Subcutaneous adipose tissue (tissue), 4 donors: ENCODE results near the gene REV1. TPM values are rescaled to one million over a fixed set of nuclear protein-coding genes. Genes with fewer than 3 reads are reported as not detected.

Experiments used
- CTCF ChIP-seq: fragments of 450-650 bp; IDR thresholded peaks from one replicate; pipeline ENCODE4 v1.5.1; 2016; ENCODE audit warnings: low read depth, mild to moderate bottlenecking, control low read depth, antibody characterized with exemption, moderate library complexity
- total RNA-seq, 4 donors: library from RNA; depleted of rRNA; stranded (reverse); fragments of >200 nt; gene quantifications; one replicate each; pipeline ENCODE4 v1.1.0, GENCODE V29; 2016

The REV1 gene
- total RNA-seq, 4 donors from 2014 or later = 39.4 to 65.9 (median 52.8) TPM

GRCh38 chr2:99490623-99491461 lies 1.0 kb upstream of the REV1 start:
- no peak for TF ChIP-seq CTCF

GRCh38 chr2:99489063-99489760 lies 605 bp downstream of the REV1 start:
- no peak for TF ChIP-seq CTCF

DNA sequence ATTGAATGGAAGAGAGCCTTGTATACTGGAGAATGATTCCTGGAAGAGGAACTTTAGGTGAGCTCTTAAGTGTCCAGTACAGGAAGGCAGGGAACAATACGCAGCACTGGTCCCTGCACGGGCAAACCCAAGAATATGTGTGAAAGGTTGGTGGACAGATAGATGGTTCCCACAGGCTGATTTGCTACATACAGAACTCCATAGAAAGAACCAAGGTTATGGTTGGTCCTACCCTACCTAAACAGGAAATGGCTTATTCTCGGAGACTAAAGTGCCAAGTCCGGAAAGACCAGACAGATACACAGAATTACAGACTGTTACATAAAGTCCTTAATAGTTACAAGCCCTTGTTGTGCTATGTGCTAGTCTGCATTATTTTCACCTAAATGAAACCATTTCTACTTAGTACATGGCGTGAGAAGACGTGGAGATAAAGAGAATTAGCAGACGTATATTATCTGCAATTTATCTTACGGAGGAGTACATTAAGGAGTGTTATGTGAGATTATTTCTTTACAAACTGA lies 1.2 kb downstream of the REV1 start:
- TF ChIP-seq CTCF = no peak

- TF ChIP-seq CTCF = no peak
Measured at GRCh38 chr2:99487906-99488305, 1.9 kb downstream of the REV1 start.

DNA sequence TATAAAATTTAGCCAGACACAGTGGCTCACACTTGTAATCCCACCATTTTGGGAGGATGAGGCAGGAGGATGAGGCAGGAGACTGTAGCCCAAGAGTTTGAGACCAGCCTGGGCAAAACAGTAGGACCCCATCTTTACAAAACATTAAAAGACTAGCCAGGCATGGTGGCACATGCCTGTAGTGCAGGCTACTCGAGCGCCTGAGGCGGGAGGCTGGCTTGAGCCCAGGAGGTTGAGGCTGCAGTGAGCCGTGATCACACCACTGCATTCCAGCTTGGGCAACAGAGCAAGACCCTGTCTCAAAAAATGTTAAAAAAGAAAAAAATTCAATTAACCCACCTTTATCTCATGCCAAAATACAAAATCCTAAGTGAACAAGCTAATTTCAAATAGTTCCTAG lies 4.0 kb downstream of the REV1 start:
- no peak for TF ChIP-seq CTCF

- no peak for TF ChIP-seq CTCF
Measured at GRCh38 chr2:99485411-99485810, 4.4 kb downstream of the REV1 start.

DNA sequence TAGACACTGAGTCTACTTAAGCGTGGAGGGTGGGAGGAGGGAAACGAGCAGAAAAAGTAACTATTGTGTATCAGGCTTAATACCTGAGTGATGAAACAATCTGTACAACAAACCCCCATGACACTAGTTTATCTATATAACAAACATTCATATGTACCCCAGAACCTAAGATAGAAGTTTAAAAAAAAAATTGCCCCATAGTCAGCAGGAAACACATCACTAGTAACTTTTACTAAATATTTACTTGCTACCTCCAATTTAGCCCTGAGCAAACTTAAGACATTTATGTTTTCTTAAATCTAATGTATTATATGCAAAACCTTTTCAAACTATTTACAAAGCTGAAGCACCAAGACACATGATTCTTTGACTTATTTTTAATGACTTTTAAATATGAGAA lies 5.6 kb downstream of the REV1 start:
- no peak for TF ChIP-seq CTCF
